Uterus (tissue), 2 donors: ENCODE data around the gene RASSF1.

ENCODE experiments used
- CTCF ChIP-seq, 4 experiments: fragments of 200-600 bp in 2 of 4; fragments of 450-650 bp in 2 of 4; sonication (generic) in 2 of 4; IDR thresholded peaks; one replicate each; pipeline ENCODE4 v1.5.1; 2016 to 2019; ENCODE audit warnings: antibody characterized with exemption in 4 of 4, mild to moderate bottlenecking in 2 of 4, moderate library complexity in 1 of 4
- POLR2A ChIP-seq, 2 donors: fragments of 450-650 bp; IDR thresholded peaks; one replicate each; pipeline ENCODE4 v1.6.1; 2016; ENCODE audit warnings: antibody characterized with exemption in 2 of 2, mild to moderate bottlenecking in 1 of 2, moderate library complexity in 1 of 2

- no peak for TF ChIP-seq CTCF (IDR thresholded peaks at IDR 0.05)
- TF ChIP-seq POLR2A (IDR thresholded peaks at IDR 0.05): no peak
Measured at GRCh38 chr3:50327129-50327528, 13.5 kb downstream of the RASSF1 start.
